Transverse colon (tissue), 4 donors: ENCODE results near the gene RAB6B. TPM values are rescaled to one million over a fixed set of nuclear protein-coding genes. Genes with fewer than 3 reads are reported as not detected.
A peak's percentile ranks its signal among the peaks of the same experiment; 100 is the strongest.

Source experiments
- DNase-seq: peaks from one replicate; pipeline ENCODE4 v3.0.0-alpha.2; 2019
- H3K27ac ChIP-seq, 4 donors: fragments of 200-600 bp; sonication (generic); 2 replicates each; pipeline ENCODE4 v1.5.1; 2016 to 2018; ENCODE audit warnings: inconsistent platforms in 4 of 4
- H3K27me3 ChIP-seq: fragments of 200-600 bp; sonication (generic); 2 replicates; pipeline ENCODE4 v1.5.1; 2017; ENCODE audit warnings: inconsistent platforms
- H3K36me3 ChIP-seq, 4 donors: fragments of 200-600 bp; sonication (generic); 2 replicates each; pipeline ENCODE4 v1.5.1; 2017 to 2019; ENCODE audit warnings: inconsistent platforms in 4 of 4
- H3K4me1 ChIP-seq, 4 donors: fragments of 200-600 bp; sonication (generic); 2 replicates each; pipeline ENCODE4 v1.5.1; 2017 to 2020; ENCODE audit warnings: inconsistent platforms in 4 of 4
- H3K4me3 ChIP-seq, 4 donors: fragments of 200-600 bp; sonication (generic); 1 replicate in 1 of 4; 2 replicates in 3 of 4; pipeline versions ENCODE4 v1.5.1 to v1.6.1; 2017 to 2019; ENCODE audit warnings: inconsistent platforms in 4 of 4
- H3K9me3 ChIP-seq, 2 donors: fragments of 200-600 bp; sonication (generic); 2 replicates each; pipeline ENCODE4 v1.5.1; 2017 to 2019; ENCODE audit warnings: inconsistent platforms in 2 of 2
- EP300 ChIP-seq: sonication (generic); formaldehyde crosslinking; IDR thresholded peaks from one replicate; pipeline ENCODE4 v1.6.1; 2017; ENCODE audit warnings: antibody characterized with exemption, low read depth
- POLR2A ChIP-seq: fragments of 450-650 bp; IDR thresholded peaks from one replicate; pipeline ENCODE4 v1.6.1; 2016; ENCODE audit warnings: antibody characterized with exemption, mild to moderate bottlenecking, moderate library complexity
- POLR2AphosphoS5 ChIP-seq, 3 donors: sonication (generic); formaldehyde crosslinking; IDR thresholded peaks; one replicate each; pipeline ENCODE4 v1.6.1; 2016; ENCODE audit warnings: antibody characterized with exemption in 3 of 3
- WGBS, 2 donors: methylation state at CpG; one replicate each; pipeline ENCODE4 v1.1.5; 2018; ENCODE audit warnings: low coverage in 1 of 2; 5-methylcytosine and 5-hydroxymethylcytosine counted together
- in situ Hi-C, 4 donors: fragments of 200-750 bp; cut with MboI; loops; one replicate each; pipeline versions ENCODE4 v1.15.0 to v1.15.1; 2017; ENCODE audit warnings: low sequenced_read_pairs in 3 of 4, low pct_ligation_motif_present in 1 of 4, low pct_unique_long_range_greater_than_20kb in 1 of 4
- intact Hi-C: fragments of 100-400 bp; cut with DNase I; formaldehyde crosslinking; loops from one replicate; pipeline ENCODE4 v1.15.1; 2023; ENCODE audit warnings: low total_unique reads
- total RNA-seq, 4 donors: library from RNA; depleted of rRNA; stranded (reverse); fragments of >200 nt; gene quantifications; one replicate each; pipeline ENCODE4 v1.1.0, GENCODE V29; 2016
- TF ChIP-seq, protein P1 (sequence below), 5 experiments: fragments of 200-600 bp in 3 of 5; fragments of 450-650 bp in 2 of 5; sonication (generic) in 3 of 5; IDR thresholded peaks; 1 replicate in 2 of 5; 2 replicates in 3 of 5; pipeline ENCODE4 v1.5.1; 2016 to 2017; ENCODE audit warnings: antibody characterized with exemption in 5 of 5, inconsistent platforms in 3 of 5, mild to moderate bottlenecking in 2 of 5, moderate library complexity in 1 of 5

Gene RAB6B
- total RNA-seq, 4 donors from 2014 or later = 1.2 to 4.8 (median 2.2) TPM

DNA sequence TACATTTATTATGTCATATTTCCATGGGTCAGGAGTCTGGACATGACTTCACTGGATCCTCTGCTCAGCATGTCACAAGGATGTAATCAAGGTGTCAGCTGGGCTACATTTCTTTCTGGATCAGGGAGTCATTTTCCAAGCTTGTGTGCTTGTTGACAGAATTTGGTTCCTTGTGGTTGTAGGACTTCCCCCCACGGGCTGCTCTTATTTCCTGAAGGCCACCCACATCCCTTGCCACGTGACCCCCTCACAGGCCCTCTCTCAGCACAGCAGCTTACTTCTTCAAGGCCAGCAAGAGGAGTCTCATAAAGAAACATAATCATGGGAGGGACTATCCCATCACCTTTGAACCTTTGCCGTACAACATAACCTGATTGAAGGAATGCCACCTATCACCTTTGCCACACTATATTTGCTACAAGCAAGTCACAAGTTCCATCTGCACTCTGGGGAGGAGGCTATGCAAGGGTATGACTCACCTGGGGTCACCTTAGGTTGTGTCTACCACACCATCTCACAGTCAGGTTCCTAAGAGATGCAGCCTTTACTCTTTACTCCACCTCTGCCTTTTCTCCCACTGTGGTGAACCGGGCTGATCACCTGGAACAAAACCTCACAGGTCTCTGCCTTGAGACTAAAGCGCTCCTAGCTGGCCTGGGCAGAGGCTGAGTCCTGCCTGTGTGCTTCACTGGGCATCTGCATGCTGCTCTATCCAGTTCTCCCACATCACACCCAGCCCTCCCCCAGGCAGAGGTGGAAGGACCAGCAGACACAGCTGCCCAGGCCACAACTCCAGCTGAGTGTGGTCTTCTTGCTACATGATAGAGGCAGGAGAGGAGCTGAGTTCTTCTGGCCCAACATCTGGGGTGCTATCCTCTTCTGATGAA lies 13.5 kb downstream of the RAB6B start:
- no peaks in the 10 kb centered on the region for H3K36me3 ChIP-seq
- H3K27ac ChIP-seq = peak overlapping the region in 2 of 4 donors; percentile 30 to 46
- DNase-seq = no peak
- in situ Hi-C loops (no loop called here), intact Hi-C loops (no loop called here)
- H3K4me3 ChIP-seq = no peak overlapping the region
- peaks cover 0 to 3% of the 10 kb centered on the region in 2 donors for H3K9me3 ChIP-seq
- WGBS, 2 donors = 62 to 83% methylated on average over 2 to 5 of the region's 5 CpGs
- peaks cover 0 to 9% (median 0%) of the 10 kb centered on the region in 4 donors for H3K4me1 ChIP-seq
- peak in 1 of 3 donors; percentile 32 for TF ChIP-seq POLR2AphosphoS5 (IDR thresholded peaks at IDR 0.05)
- TF ChIP-seq, protein P1, sequence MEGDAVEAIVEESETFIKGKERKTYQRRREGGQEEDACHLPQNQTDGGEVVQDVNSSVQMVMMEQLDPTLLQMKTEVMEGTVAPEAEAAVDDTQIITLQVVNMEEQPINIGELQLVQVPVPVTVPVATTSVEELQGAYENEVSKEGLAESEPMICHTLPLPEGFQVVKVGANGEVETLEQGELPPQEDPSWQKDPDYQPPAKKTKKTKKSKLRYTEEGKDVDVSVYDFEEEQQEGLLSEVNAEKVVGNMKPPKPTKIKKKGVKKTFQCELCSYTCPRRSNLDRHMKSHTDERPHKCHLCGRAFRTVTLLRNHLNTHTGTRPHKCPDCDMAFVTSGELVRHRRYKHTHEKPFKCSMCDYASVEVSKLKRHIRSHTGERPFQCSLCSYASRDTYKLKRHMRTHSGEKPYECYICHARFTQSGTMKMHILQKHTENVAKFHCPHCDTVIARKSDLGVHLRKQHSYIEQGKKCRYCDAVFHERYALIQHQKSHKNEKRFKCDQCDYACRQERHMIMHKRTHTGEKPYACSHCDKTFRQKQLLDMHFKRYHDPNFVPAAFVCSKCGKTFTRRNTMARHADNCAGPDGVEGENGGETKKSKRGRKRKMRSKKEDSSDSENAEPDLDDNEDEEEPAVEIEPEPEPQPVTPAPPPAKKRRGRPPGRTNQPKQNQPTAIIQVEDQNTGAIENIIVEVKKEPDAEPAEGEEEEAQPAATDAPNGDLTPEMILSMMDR (IDR thresholded peaks at IDR 0.05) = no peak
- H3K27me3 ChIP-seq = no peaks in the 10 kb centered on the region

DNA sequence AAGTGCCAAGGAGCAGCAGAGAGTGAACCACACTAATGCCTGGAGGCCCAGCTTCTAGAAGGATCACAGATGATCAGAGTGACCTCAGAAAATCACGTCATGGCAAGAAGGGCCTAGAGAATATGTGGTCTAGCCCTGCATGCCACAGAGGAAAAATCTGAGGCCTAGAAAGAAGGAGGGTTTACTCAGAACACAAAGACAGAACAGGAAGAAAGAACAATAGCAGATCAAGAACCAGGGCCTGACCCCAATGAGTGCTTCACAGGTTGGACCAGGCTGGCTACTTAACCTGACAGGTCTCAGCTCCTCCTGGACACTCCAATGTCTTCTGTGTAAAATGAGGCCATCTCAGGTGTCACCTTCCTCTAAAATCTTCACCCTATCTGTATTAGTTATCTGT lies 14.2 kb downstream of the RAB6B start:
- DNase-seq = no peak
- in situ Hi-C loops = no loop called here
- H3K27ac ChIP-seq = peak overlapping the region in 1 of 4 donors; percentile 46

GRCh38 chr3:133880886-133881455 lies 14.7 kb downstream of the RAB6B start:
- TF ChIP-seq, protein P1 (IDR thresholded peaks at IDR 0.05) = no peak
- no peak for TF ChIP-seq POLR2A
- TF ChIP-seq EP300 = no peak
- no peak for TF ChIP-seq POLR2AphosphoS5 (IDR thresholded peaks at IDR 0.05)
- no peak for DNase-seq
- H3K27ac ChIP-seq = no peak overlapping the region
- in situ Hi-C loops (no loop called here), intact Hi-C loops (no loop called here)
- peaks cover 0 to 3% of the 10 kb centered on the region in 2 donors for H3K9me3 ChIP-seq
- WGBS, 2 donors = 100% methylated on average over 2 of the region's 4 CpGs; no CpG with 5 or more reads in 1 of the 2 donors
- no peaks in the 10 kb centered on the region for H3K36me3 ChIP-seq
- H3K4me3 ChIP-seq = no peak overlapping the region
- H3K27me3 ChIP-seq = no peaks in the 10 kb centered on the region
- peaks cover 0 to 9% (median 0%) of the 10 kb centered on the region in 4 donors for H3K4me1 ChIP-seq

More for the DNA sequence above, 14.2 kb downstream of the RAB6B start:
- TF ChIP-seq EP300 (no peak), POLR2AphosphoS5 (IDR thresholded peaks at IDR 0.05) (no peak), POLR2A (no peak)
- TF ChIP-seq, protein P1 (IDR thresholded peaks at IDR 0.05) = no peak
- no peak overlapping the region for H3K4me3 ChIP-seq
- 80 to 91% methylated on average over 1 of the region's 1 CpG for WGBS, 2 donors
- H3K9me3 ChIP-seq = peaks cover 0 to 3% of the 10 kb centered on the region in 2 donors
- no peaks in the 10 kb centered on the region for H3K27me3 ChIP-seq
- intact Hi-C loops = no loop called here
- no peaks in the 10 kb centered on the region for H3K36me3 ChIP-seq
- peaks cover 0 to 9% (median 0%) of the 10 kb centered on the region in 4 donors for H3K4me1 ChIP-seq

DNA sequence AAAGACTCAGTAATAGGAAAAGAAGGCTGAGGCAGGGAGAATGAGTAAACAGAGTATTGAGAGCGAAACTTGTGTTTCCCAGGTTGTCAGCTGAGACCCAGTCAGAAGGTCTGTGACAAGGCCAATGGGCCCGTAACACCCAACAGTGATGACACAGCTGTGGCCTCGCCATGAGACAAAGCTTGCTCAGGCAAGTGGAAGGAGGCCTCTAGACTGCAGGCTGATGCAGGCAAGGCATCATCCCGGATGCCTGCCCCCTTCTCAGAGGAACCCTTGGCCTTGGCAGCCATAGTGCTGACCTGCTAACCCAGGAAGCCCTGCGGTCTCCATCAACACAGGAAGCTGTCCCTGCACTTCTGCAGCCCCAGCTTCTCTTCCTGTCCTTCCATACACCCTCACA lies 15.4 kb downstream of the RAB6B start:
- no peak for DNase-seq
- Histone ChIP-seq H3K36me3 (no peaks in the 10 kb centered on the region), H3K9me3 (peaks cover 0 to 3% of the 10 kb centered on the region in 2 donors), H3K4me3 (no peak overlapping the region), H3K27me3 (no peaks in the 10 kb centered on the region), H3K4me1 (peaks cover 0 to 9% (median 0%) of the 10 kb centered on the region in 4 donors), H3K27ac (no peak overlapping the region)
- intact Hi-C loops = no loop called here
- in situ Hi-C loops = no loop called here
- 81 to 100% methylated on average over 1 to 5 of the region's 5 CpGs for WGBS, 2 donors
- TF ChIP-seq, protein P1 (IDR thresholded peaks at IDR 0.05) = no peak
- no peak for TF ChIP-seq POLR2AphosphoS5 (IDR thresholded peaks at IDR 0.05)
- TF ChIP-seq EP300 = no peak
- TF ChIP-seq POLR2A = no peak
